NCI-H1092 treated with DMSO at 0.1 percent for 48 hours (cell line): Measurements from ENCODE around the gene TXNDC2.

ENCODE experiments used
- DNase-seq: peaks from one replicate; lab custom pipeline; 2025; lab: John Stamatoyannopoulos, UW

Gene TXNDC2

DNA sequence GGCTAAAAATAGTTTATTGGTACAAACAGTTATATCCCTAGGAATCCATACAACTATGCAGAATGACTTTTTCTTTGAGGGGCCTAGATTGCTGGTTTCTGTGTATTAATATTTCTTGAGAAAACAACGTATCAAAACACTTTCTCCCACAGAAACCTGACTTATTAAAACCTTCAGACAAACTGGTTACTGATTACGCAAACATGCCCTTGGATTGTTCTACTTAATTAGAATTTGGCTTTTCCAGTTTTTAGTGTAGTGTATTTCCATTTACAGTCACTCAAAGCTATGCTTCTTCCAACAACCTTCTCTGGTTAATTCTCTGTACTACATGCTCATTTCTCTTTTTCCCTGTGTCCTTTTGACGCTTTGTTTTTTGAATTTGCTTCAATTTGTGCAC lies 48.1 kb downstream of the TXNDC2 start:
- no peak for DNase-seq

DNA sequence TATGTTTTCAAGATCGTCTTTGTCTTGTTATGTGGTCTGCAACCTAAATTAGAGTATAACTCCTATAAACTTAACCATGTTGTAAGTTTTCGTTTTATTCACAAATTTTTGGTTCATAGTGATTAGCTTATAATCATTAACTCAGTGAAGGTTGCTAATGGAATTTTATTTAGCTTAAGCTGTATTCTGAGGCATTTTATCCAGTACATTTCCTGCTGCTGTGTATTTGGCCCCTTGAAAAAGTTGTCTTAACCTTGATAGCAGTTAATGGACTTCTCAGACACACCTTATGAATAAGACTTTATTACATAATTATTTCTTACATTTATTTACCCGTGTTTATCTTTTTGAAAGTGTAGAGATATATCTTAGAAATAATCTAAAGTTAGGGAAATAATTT lies 48.5 kb downstream of the TXNDC2 start:
- DNase-seq = no peak
